Hepatocyte (in vitro differentiated cells): ENCODE data around the gene MAGI1. TPM values are rescaled to one million over a fixed set of nuclear protein-coding genes. Genes with fewer than 3 reads are reported as not detected.
A peak's percentile ranks its signal among the peaks of the same experiment; 100 is the strongest.
"Not testable (repeated sequence)": the region's sequence is repeated elsewhere in the genome, so short reads cannot be mapped to it uniquely, and the experiment has no call there.

Experiments
- DNase-seq: peaks from one replicate; pipeline ENCODE4 v3.0.0-alpha.2; 2016; ENCODE audit warnings: low spot score
- H2AFZ ChIP-seq: fragments of 200-600 bp; sonication (generic); 2 replicates; pipeline ENCODE4 v1.6.0; 2016; ENCODE audit warnings: antibody characterized with exemption, mild to moderate bottlenecking
- H3K27ac ChIP-seq: fragments of 200-600 bp; sonication (generic); 2 replicates; pipeline ENCODE4 v1.5.1; 2016; ENCODE audit warnings: mild to moderate bottlenecking
- H3K27me3 ChIP-seq: fragments of 200-600 bp; sonication (generic); 2 replicates; pipeline ENCODE4 v1.6.1; 2016
- H3K36me3 ChIP-seq: fragments of 200-600 bp; sonication (generic); replicated peaks from 2 replicates; pipeline ENCODE4 v1.5.1; 2016; ENCODE audit warnings: low read depth; ENCODE audit not compliant: insufficient read depth
- H3K4me1 ChIP-seq: fragments of 200-600 bp; sonication (generic); 2 replicates; pipeline ENCODE4 v1.5.1; 2016; ENCODE audit warnings: mild to moderate bottlenecking, moderate library complexity; ENCODE audit not compliant: insufficient read depth
- H3K4me2 ChIP-seq: fragments of 200-600 bp; sonication (generic); 2 replicates; pipeline ENCODE4 v1.6.0; 2016
- H3K4me3 ChIP-seq: fragments of 200-600 bp; sonication (generic); 2 replicates; pipeline ENCODE4 v1.5.1; 2016; ENCODE audit warnings: mild to moderate bottlenecking
- H3K79me2 ChIP-seq: fragments of 200-600 bp; sonication (generic); 2 replicates; pipeline ENCODE4 v1.6.0; 2017; ENCODE audit warnings: mild to moderate bottlenecking
- H3K9me2 ChIP-seq: fragments of 200-600 bp; sonication (generic); replicated peaks from 2 replicates; pipeline ENCODE4 v1.6.0; 2017; ENCODE audit warnings: mild to moderate bottlenecking; ENCODE audit not compliant: insufficient read depth
- H3K9me3 ChIP-seq: fragments of 200-600 bp; sonication (generic); 2 replicates; pipeline ENCODE4 v1.5.1; 2016; ENCODE audit warnings: low read depth, mild to moderate bottlenecking
- H4K20me1 ChIP-seq: fragments of 200-600 bp; sonication (generic); 2 replicates; pipeline ENCODE4 v1.6.0; 2016; ENCODE audit warnings: mild to moderate bottlenecking; ENCODE audit not compliant: insufficient read depth, poor library complexity, severe bottlenecking
- CTCF ChIP-seq: fragments of 200-600 bp; sonication (generic); IDR thresholded peaks from 2 replicates; pipeline ENCODE4 v1.5.1; 2016; ENCODE audit warnings: antibody characterized with exemption, mild to moderate bottlenecking; ENCODE audit not compliant: poor library complexity
- EZH2 ChIP-seq: fragments of 200-600 bp; sonication (generic); IDR thresholded peaks from 2 replicates; pipeline ENCODE4 v1.6.1; 2016; ENCODE audit warnings: antibody characterized with exemption, mild to moderate bottlenecking, borderline replicate concordance
- EZH2phosphoT487 ChIP-seq: fragments of 200-600 bp; sonication (generic); IDR thresholded peaks from one replicate; pipeline ENCODE4 v1.6.1; 2018; ENCODE audit warnings: antibody characterized with exemption, mild to moderate bottlenecking, low read depth, moderate library complexity; ENCODE audit not compliant: unreplicated experiment, severe bottlenecking
- WGBS: methylation state at CpG from one replicate; pipeline ENCODE4 v1.1.6; 2016; ENCODE audit warnings: low lambda C conversion rate; ENCODE audit errors: missing lambda C conversion rate; 5-methylcytosine and 5-hydroxymethylcytosine counted together
- polyA plus RNA-seq: library from polyadenylated mRNA; unstranded; fragments of >200 nt; fragmentation: Nextera tagmentation; extraction: Ambion mirVana; gene quantifications from 2 replicates; pipeline ENCODE4 v1.2.1, GENCODE V29; 2016
- total RNA-seq: library from RNA; depleted of rRNA; stranded (reverse); fragments of >200 nt; gene quantifications from 2 replicates; pipeline ENCODE4 v1.2.3, GENCODE V29; 2014

The MAGI1 gene
- total and polyA plus RNA-seq, 2 experiments from 2014 or later: 26.2 to 43.5 TPM

- peaks cover 14% of the 10 kb centered on the region for H3K79me2 ChIP-seq
- H3K9me3 ChIP-seq: no peaks in the 10 kb centered on the region
- 59% methylated on average over 2 of the region's 2 CpGs for WGBS
Observed at GRCh38 chr3:65521032-65521431, 517.7 kb downstream of the MAGI1 start.

DNA sequence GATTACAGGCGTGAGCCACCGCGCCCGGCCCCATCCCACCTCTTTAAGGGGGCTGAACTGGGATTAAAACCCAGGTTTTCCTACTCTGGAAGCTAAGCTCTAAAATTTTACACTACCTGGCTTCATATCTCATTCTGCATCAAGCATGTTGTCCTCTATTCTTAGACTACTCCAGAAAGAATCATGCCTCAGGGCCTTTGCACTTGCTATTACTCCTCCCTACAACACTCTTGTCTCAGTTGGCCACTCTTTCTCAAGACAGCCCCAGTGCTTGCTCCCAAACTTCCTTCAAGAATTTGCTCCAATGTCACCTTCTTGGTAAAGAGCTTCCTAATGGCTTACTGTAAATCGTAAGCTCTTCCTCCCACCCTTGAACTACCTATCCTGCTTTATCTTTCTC is 521.7 kb downstream of the MAGI1 start:
- 97% methylated on average over 5 of the region's 5 CpGs for WGBS
- no peak for DNase-seq
- no peak for TF ChIP-seq EZH2phosphoT487
- no peak for TF ChIP-seq CTCF
- no peak for TF ChIP-seq EZH2
- Histone ChIP-seq H3K4me3 (no peak overlapping the region), H2AFZ (no peak overlapping the region), H4K20me1 (no peaks in the 10 kb centered on the region), H3K79me2 (peaks cover 20% of the 10 kb centered on the region), H3K36me3 (no peaks in the 10 kb centered on the region), H3K4me2 (no peak overlapping the region), H3K27me3 (no peaks in the 10 kb centered on the region), H3K27ac (no peak overlapping the region), H3K9me2 (no peaks in the 10 kb centered on the region), H3K4me1 (no peaks in the 10 kb centered on the region), H3K9me3 (no peaks in the 10 kb centered on the region)

More at GRCh38 chr3:65521032-65521431, 517.7 kb downstream of the MAGI1 start:
- no peak overlapping the region for H3K4me3 ChIP-seq
- no peak overlapping the region for H2AFZ ChIP-seq
- no peak overlapping the region for H3K27ac ChIP-seq
- H3K4me1 ChIP-seq: no peaks in the 10 kb centered on the region
- no peaks in the 10 kb centered on the region for H3K27me3 ChIP-seq
- TF ChIP-seq CTCF (no peak), EZH2phosphoT487 (no peak), EZH2 (no peak)
- no peaks in the 10 kb centered on the region for H3K9me2 ChIP-seq
- peaks cover 3% of the 10 kb centered on the region for H4K20me1 ChIP-seq
- H3K36me3 ChIP-seq: no peaks in the 10 kb centered on the region
- DNase-seq: no peak
- H3K4me2 ChIP-seq: no peak overlapping the region

DNA sequence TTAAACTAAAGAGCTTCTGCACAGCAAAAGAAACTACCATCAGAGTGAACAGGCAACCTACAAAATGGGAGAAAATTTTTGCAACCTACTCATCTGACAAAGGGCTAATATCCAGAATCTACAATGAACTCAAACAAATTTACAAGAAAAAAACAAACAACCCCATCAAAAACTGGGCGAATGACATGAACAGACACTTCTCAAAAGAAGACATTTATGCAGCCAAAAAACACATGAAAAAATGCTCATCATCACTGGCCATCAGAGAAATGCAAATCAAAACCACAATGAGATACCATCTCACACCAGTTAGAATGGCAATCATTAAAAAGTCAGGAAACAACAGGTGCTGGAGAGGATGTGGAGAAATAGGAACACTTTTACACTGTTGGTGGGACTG is 524.4 kb downstream of the MAGI1 start:
- H3K9me2 ChIP-seq, DNase-seq, H3K36me3 ChIP-seq, H3K4me1 ChIP-seq, H3K9me3 ChIP-seq, H3K4me2 ChIP-seq, H2AFZ ChIP-seq, H3K27ac ChIP-seq, H3K27me3 ChIP-seq, H3K4me3 ChIP-seq, H4K20me1 ChIP-seq: not testable (repeated sequence)
- WGBS: 93% methylated on average over 1 of the region's 1 CpG
- peaks cover 12% of the 10 kb centered on the region for H3K79me2 ChIP-seq

DNA sequence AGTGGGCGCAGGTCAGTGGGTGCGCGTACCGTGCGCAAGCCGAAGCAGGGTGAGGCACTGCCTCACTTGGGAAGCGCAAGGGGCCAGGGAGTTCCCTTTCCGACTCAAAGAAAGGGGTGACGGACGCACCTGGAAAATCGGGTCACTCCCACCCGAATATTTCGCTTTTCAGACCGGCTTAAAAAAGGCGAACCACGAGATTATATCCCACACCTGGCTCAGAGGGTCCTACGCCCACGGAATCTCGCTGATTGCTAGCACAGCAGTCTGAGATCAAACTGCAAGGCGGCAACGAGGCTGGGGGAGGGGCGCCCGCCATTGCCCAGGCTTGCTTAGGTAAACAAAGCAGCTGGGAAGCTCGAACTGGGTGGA is 529.3 kb downstream of the MAGI1 start:
- H3K27me3 ChIP-seq, H3K9me2 ChIP-seq, DNase-seq, H3K36me3 ChIP-seq, H3K4me1 ChIP-seq, H3K9me3 ChIP-seq, H2AFZ ChIP-seq, H3K4me3 ChIP-seq, H4K20me1 ChIP-seq: not testable (repeated sequence)
- WGBS: 43% methylated on average over 21 of the region's 24 CpGs
- H3K27ac ChIP-seq: peak overlapping the region; percentile 51
- H3K79me2 ChIP-seq: peaks cover 22% of the 10 kb centered on the region
- peak overlapping the region; percentile 58 for H3K4me2 ChIP-seq
